ENCODE results near the gene TES.
"Not testable (repeated sequence)": the region's sequence is repeated elsewhere in the genome, so short reads cannot be mapped to it uniquely, and the experiment has no call there.

TES gene

DNA sequence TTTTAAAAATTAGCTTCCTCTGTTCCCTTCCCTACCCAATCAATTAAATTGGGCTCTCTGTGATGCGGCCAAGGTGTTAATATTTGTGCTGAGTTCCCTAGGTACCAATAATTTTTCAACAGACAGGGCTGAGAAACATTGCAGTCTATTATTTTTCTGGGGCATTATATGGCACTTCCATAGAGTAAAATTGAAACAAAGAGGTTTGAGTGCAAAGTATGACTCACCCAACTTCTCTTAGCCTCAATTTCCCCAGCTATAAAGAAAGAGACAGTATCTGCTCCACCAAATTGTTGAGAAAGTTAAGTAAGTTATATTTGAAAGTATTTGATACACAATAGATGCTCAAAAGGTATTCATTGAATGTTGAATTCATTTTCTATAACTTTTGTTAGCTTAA, 74.9 kb downstream of the TES start:
- no peak for DNase-seq (ENCODE audit: low spot score)

DNA sequence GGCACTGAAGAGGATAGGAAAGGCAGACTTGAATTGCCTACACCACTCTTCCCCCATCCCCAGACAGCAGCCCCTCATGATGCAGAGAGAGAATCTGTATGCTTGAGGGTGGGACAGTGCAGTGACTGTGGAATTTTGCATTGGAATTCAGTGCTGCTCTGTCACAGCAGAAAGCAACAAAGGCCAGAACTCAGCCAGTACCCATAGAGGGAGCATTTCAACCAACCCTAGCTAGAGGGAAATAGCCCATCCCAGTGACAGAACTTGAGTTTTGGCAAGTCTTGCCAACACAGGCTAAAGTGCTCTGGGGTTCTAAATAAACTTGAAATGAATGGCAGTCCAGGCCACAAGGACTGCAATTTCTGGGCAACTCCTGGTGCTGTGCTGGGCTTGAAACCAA, 80.4 kb downstream of the TES start:
- DNase-seq (ENCODE audit: low spot score), result no peak

DNA sequence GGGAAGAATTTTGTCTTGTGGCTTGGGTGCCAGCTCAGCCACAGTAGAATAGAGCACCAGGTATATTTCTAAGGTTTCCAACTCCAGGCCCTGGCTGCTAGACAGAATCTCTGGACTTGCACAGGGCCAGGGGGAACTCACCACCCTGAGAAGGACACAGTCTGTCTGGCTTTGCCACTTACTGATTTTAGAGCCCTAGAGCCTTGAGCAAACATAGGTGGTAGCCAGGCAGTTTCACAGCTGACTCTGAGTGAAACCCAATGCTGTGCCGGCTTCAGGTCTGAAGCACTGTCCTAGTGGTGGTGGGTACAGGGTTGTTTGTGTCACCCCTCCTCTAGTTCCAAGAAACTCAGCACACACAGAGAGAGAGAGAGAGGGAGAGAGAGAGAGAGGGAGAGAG, 81.6 kb downstream of the TES start:
- DNase-seq (ENCODE audit: low spot score), result no peak

DNA sequence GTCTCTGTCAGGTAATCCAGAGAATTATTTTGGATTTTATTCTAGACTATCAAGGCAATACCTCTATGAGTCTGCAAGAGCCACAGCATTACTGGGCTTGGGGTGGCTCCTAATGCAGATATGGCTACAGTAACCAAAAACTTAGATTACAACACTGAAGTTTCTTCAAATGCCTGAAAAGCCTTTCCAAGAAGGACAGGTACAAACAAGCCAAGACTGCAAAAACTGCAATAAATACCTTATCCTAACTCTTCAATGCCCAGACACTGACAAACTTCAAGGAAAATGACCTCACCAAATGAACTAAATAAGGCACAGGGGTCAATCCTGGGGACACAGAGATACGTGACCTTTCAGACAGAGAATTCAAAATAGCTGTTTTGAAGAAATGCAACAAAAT, 82.0 kb downstream of the TES start:
- no peak for DNase-seq (ENCODE audit: low spot score)

DNA sequence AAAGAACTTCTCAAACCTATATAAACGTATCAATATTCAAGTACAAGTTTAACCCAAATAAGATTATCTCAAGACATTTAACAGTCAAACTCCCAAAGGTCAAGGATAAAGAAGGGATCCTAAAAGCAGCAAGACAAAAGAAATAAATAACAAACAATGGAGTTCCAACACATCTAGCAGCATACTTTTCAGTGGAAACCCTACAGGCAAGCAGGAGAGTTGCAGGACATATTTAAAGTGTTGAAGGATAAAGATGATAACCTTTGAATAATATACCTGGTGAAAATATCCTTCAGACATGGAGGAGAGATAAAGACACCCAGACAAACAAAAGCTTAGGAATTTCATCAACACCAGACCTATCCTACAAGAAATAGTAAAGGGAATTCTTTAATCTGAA, 82.8 kb downstream of the TES start:
- DNase-seq (ENCODE audit: low spot score), result no peak

DNA sequence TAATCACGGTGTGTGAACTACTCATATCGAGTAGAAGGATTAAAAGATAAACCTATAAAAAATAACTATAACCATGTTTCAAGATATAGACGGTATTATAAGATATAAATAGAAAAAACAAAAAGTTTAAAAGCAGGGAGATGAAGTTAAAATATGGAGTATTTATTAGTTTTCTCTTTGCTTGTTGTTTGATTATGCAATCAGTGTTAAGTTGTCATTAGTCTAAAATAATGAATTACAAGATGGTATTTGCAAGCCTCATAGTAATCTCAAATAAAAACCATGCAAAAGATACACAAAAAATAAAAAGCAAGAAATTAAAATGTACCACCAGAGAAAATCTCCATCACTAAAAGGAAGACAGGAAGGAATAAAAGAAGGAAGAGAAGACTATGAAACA, 83.3 kb downstream of the TES start:
- DNase-seq (ENCODE audit: low spot score), result no peak

DNA sequence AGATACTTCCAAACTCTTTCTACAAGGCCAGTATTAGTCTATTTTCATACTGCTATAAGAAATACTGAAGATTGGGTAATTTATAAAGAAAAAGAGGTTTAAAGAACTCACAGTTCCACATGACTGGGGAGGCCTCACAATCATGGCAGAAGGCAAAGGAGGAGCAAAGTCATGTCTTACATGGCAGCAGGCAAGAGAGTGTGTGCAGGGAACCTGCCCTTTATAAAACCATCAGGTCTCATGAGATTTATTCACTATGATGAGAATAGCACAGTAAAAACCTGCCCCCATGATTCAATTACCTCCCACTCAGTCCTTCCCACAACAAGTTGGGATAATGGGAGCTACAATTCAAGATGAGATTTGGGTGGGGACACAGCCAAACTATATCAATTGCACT, 85.6 kb downstream of the TES start:
- DNase-seq (ENCODE audit: low spot score), result not testable (repeated sequence)

DNA sequence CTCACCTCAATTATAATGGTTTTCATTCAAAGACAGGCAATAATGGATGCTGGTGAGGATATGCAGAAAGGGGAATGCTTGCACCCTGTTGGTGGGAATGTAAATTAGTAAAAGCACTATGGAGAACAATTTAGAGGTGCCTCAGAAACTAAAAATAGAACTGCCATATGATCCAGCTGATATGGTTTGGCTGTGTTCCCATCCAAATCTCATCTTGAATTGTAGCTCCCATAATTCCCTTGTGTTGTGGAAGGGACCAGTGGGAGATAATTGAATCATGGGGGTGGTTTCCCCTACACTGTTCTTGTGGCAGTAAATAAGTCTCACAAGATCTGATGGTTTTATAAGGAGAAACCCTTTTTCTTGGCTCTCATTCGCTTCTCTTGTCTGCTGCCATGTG, 87.7 kb downstream of the TES start:
- DNase-seq (ENCODE audit: low spot score), result no peak

DNA sequence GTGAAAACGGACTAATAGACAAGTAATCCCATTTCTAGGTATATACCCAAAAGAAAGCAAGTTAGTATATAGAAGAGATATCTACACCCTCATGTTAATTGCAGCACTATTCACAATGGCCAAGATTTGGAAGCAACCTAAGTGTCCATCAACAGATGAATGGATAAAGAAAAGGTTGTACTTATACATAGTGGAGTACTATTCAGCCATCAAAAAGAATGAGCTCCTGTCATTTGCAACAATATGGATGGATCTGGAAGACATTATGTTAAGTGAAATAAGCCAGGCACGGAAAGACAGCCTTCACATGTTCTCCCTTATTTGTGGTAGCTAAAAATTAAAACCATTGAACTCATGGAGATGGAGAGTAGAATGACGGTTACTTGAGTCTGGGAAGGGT, 88.2 kb downstream of the TES start:
- DNase-seq (ENCODE audit: low spot score), result no peak

DNA sequence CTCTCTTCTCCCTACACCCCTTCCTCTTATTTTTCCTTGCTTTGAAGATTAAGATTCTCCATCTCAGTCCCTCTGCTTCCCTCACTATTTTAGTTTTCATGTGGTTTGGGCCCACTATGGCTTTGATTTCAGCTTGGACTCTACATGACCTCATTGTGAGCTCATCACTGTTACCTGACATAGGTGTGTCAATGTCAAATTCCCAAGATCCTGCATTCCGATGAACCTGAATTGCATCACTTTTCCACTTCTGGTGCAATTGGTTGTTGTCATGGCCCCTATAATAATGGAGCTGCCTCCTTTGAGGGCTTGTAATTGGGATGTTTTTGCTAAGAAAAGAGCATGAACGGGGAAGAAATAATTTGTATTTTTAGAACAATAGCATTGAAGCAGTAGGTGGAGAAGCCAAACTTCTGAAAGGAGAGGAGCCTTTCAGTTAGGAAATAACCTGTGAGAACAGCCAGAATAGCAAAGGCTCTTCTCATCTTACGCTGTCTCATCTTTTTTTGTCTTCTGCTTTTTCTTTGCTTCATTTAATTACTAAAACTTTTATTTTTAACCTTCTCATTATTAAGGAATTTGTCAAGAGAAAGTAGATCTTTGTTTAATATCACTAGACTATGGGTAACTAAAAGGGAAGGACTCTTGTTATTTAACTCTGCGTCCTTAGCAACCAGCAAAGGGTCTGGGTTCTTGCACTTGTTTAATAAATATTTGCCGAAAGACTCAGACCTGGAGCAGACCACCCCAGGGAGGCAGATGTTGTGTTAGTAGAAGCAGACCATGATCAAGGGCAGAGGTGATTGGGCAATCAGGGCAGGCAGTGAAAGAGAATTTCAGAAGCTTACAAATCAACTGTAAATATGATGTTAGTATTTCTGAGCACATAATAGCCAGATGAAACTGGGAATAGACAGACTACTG, 95.4 kb downstream of the TES start:
- DNase-seq (ENCODE audit: low spot score), result no peak

DNA sequence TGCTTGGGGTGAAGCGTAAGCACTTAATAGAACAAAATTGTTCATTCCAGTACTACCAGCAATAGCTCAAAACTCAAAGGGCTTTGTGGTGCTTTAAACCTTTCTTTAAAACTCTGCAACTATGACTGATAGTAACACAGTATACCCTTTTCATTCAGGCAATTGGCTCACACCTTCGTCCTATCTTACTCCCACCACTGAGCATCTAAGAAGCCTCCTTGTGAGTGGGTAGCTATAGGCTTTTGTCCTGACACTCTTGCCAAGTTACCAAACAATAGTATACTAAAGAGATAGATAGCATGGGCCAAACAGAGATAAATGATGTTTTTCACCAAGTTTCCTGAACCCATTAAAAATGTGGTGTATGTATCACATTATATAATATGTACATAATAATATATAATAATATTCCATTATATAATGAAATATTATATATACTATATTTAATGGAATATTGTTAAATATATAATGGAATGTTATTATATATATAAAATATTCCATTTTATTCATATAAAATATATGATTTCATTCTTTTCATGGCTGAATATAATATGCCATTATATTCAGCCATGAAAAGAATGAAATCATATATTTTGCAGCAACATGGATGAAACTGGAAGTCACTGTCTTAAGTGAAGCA, 96.2 kb downstream of the TES start:
- no peak for DNase-seq (ENCODE audit: low spot score)

DNA sequence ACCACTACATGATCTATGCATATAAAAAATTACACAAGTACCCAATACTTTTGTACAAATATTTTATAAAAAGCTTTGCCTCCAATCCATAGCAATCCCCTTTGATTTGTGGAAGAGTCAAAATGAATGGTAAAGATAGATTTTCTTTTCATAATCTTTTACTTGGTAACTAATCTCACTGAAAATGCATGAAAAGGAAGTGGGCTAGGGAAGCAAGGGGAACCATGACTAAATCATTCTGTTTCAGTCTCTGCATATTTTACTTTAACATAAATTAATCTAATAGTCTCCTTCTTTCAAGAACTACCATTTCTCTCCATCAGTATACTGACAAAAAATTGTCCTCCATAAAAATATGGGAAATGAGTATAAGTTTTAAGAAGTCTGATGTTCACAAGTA, 96.9 kb downstream of the TES start:
- DNase-seq (ENCODE audit: low spot score), result no peak

All from hematopoietic multipotent progenitor cell treated with erythropoietin and hydrocortisone succinate and interleukin-3 and kit ligand, for 15 days (in vitro differentiated cells).